ENCODE measurements around the gene URGCP. TPM values are rescaled to one million over a fixed set of nuclear protein-coding genes. Genes with fewer than 3 reads are reported as not detected.

The URGCP gene
- total and polyA plus RNA-seq, 2 experiments from 2014 or later, result 7.2 to 13.2 TPM

DNA sequence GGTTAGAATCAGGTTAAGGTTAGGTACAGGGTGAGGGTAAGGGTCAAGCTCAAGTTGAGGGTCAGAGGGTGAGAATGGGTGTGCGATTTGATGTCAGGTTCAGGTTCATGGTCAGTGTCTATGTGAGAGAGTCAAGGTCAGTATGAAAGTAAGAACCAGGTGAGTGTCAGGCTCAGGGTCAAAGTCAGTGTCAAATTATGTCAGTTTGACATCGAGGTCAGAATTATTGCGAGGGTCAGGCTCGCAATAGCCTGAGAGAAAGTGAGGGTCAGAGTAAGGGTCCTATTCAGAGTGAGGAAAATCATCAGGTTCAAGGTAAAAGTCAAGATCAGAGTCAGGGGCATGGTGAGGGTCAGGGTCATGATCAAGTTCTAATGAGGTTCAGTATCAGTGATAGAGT, 50.1 kb downstream of the URGCP start (continued):
- TF ChIP-seq ZNF331 (CRISPR knock-in tag; IDR thresholded peaks at IDR 0.05; ENCODE audit: low read depth), result no peak
- TF ChIP-seq CTCF (conservative IDR thresholded peaks at IDR 0.05; ENCODE audit: low read depth in 2 of 2), result no peak
- TF ChIP-seq CREB1 (CRISPR knock-in tag; IDR thresholded peaks at IDR 0.05; ENCODE audit: low read depth), result no peak
- TF ChIP-seq EZH2 (IDR thresholded peaks at IDR 0.05; ENCODE audit: low read depth, unreplicated experiment), result no peak
- no peak for TF ChIP-seq ETS1 (IDR thresholded peaks at IDR 0.05)
- no peak for TF ChIP-seq POLR2AphosphoS5 (IDR thresholded peaks at IDR 0.05; ENCODE audit: low read depth)

- Histone ChIP-seq H3K4me3 (no peak overlapping the region), H4K20me1 (replicated peaks; ENCODE audit: insufficient read depth) (no peaks in the 10 kb centered on the region), H3K36me3 (ENCODE audit: insufficient read depth) (no peaks in the 10 kb centered on the region), H3K4me2 (no peak overlapping the region), H3K27me3 (ENCODE audit: insufficient read depth) (no peaks in the 10 kb centered on the region), H2AFZ (no peak overlapping the region), H3K4me1 (ENCODE audit: insufficient read depth) (no peaks in the 10 kb centered on the region), H3K9me2 (ENCODE audit: insufficient read depth) (no peaks in the 10 kb centered on the region), H3F3A (replicated peaks; ENCODE audit: low read depth) (no peaks in the 10 kb centered on the region), H3K27ac (ENCODE audit: low read depth) (no peak overlapping the region), H3K79me2 (replicated peaks; ENCODE audit: insufficient read depth) (no peaks in the 10 kb centered on the region)
- Mint-ChIP-seq H3K27ac (no peak overlapping the region), H3K27me3 (ENCODE audit: insufficient read depth, low read depth, poor library complexity) (peaks cover 2% of the 10 kb centered on the region), H3K9me3 (peaks cover 10% of the 10 kb centered on the region), H3K4me3 (no peak overlapping the region), H3K36me3 (ENCODE audit: low read depth) (peaks cover 4% of the 10 kb centered on the region), H3K4me1 (no peaks in the 10 kb centered on the region)
- no peak for ATAC-seq
- TF ChIP-seq JUNB (IDR thresholded peaks at IDR 0.05; ENCODE audit: unreplicated experiment) (no peak), STAT1 (IDR thresholded peaks at IDR 0.05; ENCODE audit: unreplicated experiment) (no peak), ETS1 (IDR thresholded peaks at IDR 0.05) (no peak)
- DNase-seq (ENCODE audit: low spot score), result no peak
Observed at GRCh38 chr7:43855176-43855575, 51.2 kb downstream of the URGCP start.

DNA sequence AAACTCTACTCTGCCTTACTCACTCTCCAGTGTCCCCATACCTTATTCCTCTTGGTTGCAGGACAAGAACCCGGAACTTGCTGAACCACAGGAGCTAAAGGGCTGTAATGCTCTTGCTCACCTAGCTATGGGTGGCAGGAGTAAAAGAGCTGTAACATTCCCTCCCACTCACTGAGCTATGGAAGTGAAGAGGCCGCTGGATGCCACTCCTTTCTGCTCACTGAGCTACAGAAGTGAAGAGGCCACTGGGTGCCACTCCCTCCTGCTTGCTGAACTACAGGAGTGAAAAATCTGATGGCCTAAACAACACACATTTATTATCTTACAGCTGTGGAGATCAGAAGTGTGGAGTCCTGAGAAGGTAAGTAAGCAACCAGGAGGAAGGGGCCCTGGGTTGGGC, 54.6 kb downstream of the URGCP start:
- Histone ChIP-seq H3K36me3 (ENCODE audit: insufficient read depth) (no peaks in the 10 kb centered on the region), H3F3A (replicated peaks; ENCODE audit: low read depth) (no peaks in the 10 kb centered on the region), H3K79me2 (replicated peaks; ENCODE audit: insufficient read depth) (no peaks in the 10 kb centered on the region), H2AFZ (no peak overlapping the region), H3K4me2 (no peak overlapping the region), H4K20me1 (replicated peaks; ENCODE audit: insufficient read depth) (no peaks in the 10 kb centered on the region), H3K27ac (ENCODE audit: low read depth) (no peak overlapping the region), H3K4me3 (no peak overlapping the region), H3K9me2 (ENCODE audit: insufficient read depth) (no peaks in the 10 kb centered on the region), H3K27me3 (ENCODE audit: insufficient read depth) (no peaks in the 10 kb centered on the region), H3K4me1 (ENCODE audit: insufficient read depth) (peaks cover 4% of the 10 kb centered on the region; the same call in 1 of the 2 replicates)
- peaks cover 3% of the 10 kb centered on the region for H3K27me3 Mint-ChIP-seq (ENCODE audit: insufficient read depth, low read depth, poor library complexity)
- DNase-seq (ENCODE audit: low spot score) (no peak), ATAC-seq (no peak)
- H3K4me3 Mint-ChIP-seq, result no peak overlapping the region
- H3K4me1 Mint-ChIP-seq, result no peaks in the 10 kb centered on the region; the same call in 2 of the 3 replicates
- no peak overlapping the region for H3K27ac Mint-ChIP-seq
- peaks cover 9% of the 10 kb centered on the region; the same call in 2 of the 3 replicates for H3K9me3 Mint-ChIP-seq
- H3K36me3 Mint-ChIP-seq (ENCODE audit: low read depth), result peaks cover 3% of the 10 kb centered on the region; the same call in 1 of the 3 replicates
- TF ChIP-seq ZNF114 (CRISPR knock-in tag; IDR thresholded peaks at IDR 0.05) (no peak), CREB1 (CRISPR knock-in tag; IDR thresholded peaks at IDR 0.05; ENCODE audit: low read depth) (no peak), CTCF (conservative IDR thresholded peaks at IDR 0.05; ENCODE audit: low read depth in 2 of 2) (no peak), EZH2 (IDR thresholded peaks at IDR 0.05; ENCODE audit: low read depth, unreplicated experiment) (no peak), JUNB (IDR thresholded peaks at IDR 0.05; ENCODE audit: unreplicated experiment) (no peak), STAT1 (IDR thresholded peaks at IDR 0.05; ENCODE audit: unreplicated experiment) (no peak)

Measured in GM23338 (cell line).